GM12891 (cell line): ENCODE results near the gene DUS2.
"Not testable (repeated sequence)": the region's sequence is repeated elsewhere in the genome, so short reads cannot be mapped to it uniquely, and the experiment has no call there.

ENCODE experiments used
- DNase-seq: peaks from one replicate; pipeline ENCODE4 v3.0.0; 2011; ENCODE audit warnings: low spot score; ENCODE audit not compliant: insufficient read length
- FAIRE-seq: peaks from 2 replicates; lab custom pipeline; 2011; peaks lifted over from hg19 to GRCh38; lab: Jason Lieb, UNC
- PAX5 ChIP-seq: IDR thresholded peaks from 2 replicates; pipeline ENCODE4 v1.6.1; 2011; ENCODE audit warnings: low read length, moderate library complexity, mild to moderate bottlenecking; ENCODE audit not compliant: insufficient read depth, severe bottlenecking
- POLR2A ChIP-seq: IDR thresholded peaks from 2 replicates; pipeline ENCODE4 v1.6.1; 2011; ENCODE audit warnings: low read depth, low read length, control low read depth
- POLR2AphosphoS5 ChIP-seq: IDR thresholded peaks from 2 replicates; pipeline ENCODE4 v1.6.1; 2011; ENCODE audit warnings: low read depth, low read length, control low read depth
- POU2F2 ChIP-seq: IDR thresholded peaks from 2 replicates; pipeline ENCODE4 v1.6.1; 2011; ENCODE audit warnings: low read depth, mild to moderate bottlenecking, control low read depth, low read length, moderate library complexity
- SPI1 ChIP-seq: IDR thresholded peaks from 2 replicates; pipeline ENCODE4 v1.6.1; 2011; ENCODE audit warnings: low read depth, low read length, control low read depth
- TAF1 ChIP-seq: IDR thresholded peaks from 2 replicates; pipeline ENCODE4 v1.6.1; 2011; ENCODE audit warnings: low read depth, low read length, control low read depth

DUS2 gene

DNA sequence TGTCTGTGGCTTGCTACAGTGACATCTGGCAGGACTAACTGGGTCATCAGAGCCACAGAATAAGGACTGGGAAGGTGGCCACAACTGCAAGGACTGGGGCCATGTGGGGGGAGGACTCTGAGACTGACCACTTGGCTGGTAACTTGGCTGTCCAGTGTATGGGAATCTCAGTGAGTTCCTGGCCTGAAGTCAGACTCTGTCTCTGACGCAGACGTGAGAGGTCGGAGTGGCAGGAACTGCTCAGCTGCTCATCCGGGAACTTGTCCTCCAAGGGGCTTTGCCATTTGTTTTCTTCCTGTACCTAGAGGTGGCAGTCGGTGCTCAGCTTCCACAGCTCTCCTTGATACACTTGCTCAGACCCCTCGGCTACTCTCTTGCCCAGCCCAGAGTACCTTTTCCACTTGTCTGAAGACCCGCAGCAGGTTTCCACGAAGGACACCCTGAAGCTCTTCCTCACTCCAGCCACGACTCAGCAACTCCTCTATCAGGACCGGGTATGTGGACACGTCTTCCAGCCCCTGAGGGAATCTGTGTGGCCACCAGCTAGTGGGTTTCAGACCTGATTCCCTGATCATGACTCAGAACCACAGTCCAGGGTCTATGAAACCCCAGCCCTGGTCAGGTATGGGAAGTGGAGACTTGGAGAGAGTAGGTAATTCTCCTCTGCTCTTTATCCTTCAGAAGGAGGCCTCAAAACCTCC is 35.5 kb upstream of the DUS2 start:
- no peak for TF ChIP-seq SPI1
- TF ChIP-seq POU2F2 = no peak
- no peak for TF ChIP-seq TAF1
- TF ChIP-seq POLR2A = no peak
- no peak for TF ChIP-seq PAX5
- no peak for TF ChIP-seq POLR2AphosphoS5
- DNase-seq (no peak), FAIRE-seq (no peak)

DNA sequence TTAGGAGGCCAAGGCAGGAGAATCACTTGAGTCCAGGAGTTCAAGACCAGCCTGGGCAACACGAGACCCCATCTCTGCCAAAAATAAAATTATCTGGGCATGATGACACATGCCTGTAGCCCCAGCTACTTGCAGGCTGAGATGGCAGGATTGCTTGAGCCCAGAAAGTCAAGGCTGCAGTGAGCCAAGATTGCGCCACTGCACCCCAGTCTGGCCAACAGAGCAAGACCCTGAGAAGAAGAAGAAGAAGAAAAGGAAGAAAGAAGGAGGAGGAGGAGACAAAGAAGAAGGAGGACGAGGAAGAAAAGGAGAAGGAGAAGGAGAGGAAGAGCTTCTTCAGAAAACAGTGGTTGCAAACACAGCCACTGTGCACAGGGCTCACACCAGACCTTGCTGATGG is 34.4 kb upstream of the DUS2 start:
- DNase-seq (no peak), FAIRE-seq (no peak)
- TF ChIP-seq PAX5 (no peak), POLR2AphosphoS5 (no peak), POU2F2 (no peak), POLR2A (no peak), TAF1 (no peak), SPI1 (no peak)

DNA sequence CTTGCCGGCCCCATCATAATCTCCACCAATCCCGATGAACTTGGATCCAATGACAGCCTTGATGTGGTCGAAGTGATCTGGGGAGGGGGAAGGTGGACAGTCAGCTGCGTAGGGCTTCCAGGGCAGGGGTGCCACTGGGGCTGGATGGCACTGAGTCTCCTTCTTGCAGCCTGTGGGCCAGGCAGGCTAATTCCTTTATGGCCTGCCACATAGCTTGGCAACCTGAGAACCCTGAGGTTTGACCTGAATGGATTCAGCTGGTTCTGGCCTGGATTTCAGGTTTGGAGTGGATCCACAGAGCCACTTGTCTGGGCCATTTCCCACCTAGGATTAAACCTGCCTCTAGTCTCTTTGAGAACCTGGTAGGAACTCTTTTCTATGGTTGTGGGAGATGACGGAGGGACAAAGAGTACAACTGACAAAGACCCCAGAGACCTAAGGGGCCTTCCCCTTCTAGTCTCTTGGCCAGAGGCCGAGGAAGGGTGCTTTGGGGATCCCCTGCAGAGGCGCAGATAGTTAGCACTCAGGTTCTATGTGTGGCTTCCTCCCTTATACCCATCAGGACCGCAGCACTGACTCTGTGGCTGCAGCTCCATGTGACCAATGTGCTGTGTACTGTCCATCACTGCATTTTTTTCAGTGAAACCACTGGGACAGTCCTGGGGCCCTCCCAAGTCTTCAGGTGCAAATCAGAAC is 33.6 kb upstream of the DUS2 start:
- DNase-seq = no peak

DNA sequence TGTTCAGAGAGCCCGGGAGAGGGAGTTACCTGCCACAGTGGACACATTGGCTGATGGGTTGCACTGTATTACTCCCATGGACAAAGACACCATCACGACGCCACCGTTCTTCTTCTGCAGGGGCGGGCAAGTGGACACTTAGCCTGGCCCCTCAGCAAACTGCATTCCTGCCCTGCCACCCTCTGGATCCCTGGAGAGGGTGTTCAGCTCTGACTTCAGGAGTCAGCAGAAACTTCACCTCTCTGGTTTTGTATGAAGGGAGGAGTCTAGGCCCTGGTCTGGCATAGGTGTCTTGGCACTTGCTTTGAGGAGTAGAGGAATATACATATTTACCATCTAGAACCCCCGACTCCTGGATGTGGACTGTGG is 33.1 kb upstream of the DUS2 start:
- DNase-seq (no peak), FAIRE-seq (no peak)
- no peak for TF ChIP-seq PAX5
- TF ChIP-seq SPI1 = no peak

More for the DNA sequence above, 33.6 kb upstream of the DUS2 start:
- TF ChIP-seq POLR2AphosphoS5 (no peak), POU2F2 (no peak), SPI1 (peak; percentile 30; the same call in 1 of the 2 replicates), PAX5 (no peak), POLR2A (no peak), TAF1 (no peak)
- FAIRE-seq = no peak

DNA sequence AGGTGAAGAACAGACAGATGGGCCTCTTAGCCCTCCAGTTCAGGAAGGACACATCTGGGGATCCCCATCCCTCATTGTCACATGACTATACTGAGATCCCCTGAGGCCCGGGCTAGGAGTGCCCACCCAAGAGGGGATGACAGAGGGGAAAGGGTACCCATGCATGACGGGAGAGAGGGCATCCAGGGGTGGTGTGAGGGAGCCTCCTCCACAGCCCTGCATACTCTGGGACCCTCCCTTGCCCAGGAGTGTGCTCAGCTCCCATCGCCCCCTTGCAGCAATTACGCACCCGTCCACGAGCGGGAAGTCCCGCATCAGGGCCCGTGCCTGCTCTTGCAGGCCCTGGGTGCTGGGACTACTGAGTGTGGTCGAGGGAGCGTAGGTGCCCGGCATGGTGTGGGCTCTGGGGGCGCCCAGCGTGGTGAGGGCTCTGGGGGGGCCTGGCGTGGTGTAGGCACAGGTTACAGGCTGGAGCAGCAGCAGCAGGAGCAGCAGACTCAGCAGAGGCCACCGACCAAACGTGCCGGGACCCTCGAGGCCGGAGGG is 30.4 kb upstream of the DUS2 start:
- TF ChIP-seq TAF1 (no peak), PAX5 (no peak), SPI1 (no peak), POLR2AphosphoS5 (no peak), POLR2A (no peak), POU2F2 (no peak)
- FAIRE-seq (no peak), DNase-seq (no peak)

DNA sequence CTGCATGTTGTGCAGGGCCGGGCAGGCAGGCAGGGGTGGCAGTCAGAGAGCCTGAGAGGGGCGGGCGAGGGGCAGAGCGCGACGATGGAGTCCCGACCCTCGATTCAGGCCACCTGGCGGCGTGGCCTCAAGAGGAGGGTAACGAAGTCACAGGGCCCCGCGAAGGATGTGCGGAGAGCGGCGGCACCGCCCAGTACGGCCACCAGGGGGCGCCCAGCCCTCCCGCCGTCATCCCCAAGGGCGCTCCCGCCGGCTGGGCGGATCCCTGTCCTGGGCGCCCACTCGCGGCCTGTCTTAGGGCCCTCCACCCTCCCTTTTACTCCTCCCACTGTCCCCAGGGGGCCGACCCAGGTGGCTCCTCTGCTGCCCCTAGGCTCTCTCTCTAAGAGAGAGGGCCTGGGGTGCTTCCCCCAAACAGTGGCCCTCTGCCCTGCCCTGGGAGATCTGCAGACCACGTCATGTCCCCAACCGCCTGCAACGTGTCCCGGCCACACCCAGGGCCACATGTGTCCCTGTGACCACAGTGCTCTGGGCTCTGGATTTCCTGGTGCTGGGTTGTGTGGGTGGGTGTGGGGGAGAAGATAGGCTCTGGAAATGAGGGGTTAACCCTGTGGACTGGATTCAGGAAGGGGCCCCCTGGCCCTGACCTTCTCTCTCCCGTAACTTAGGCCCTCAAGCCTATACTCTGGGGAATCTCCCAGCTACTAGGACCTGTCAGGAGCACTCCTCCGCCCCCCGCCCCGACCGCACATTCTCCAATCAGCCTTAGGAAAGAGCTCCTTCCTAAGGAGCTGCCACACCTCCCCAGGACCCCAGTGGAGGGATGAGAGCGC is 29.7 kb upstream of the DUS2 start:
- DNase-seq (peak; percentile 85), FAIRE-seq (peak; percentile 86)
- TF ChIP-seq SPI1 (no peak), POLR2AphosphoS5 (no peak), POU2F2 (no peak), PAX5 (no peak), TAF1 (no peak), POLR2A (no peak)

DNA sequence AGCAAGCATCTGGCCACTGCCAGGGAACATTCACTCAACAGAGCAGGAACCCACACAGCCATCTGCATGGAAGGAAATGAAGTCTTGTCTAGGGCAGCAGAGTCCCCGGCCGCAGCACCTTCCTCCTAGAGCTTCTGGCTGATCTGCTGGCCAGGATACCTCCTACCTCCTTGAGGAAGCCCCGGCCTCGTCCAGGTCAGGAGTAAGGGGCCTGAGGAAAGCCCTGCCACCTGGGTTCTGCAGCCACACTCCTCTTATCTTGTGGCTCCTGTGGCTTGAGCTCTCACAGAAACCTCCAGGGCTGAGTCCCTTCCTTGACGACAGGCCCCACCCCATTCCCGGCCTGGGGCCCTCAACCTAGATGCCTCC is 29.1 kb upstream of the DUS2 start:
- DNase-seq = not testable (repeated sequence)
- FAIRE-seq = peak; percentile 67

DNA sequence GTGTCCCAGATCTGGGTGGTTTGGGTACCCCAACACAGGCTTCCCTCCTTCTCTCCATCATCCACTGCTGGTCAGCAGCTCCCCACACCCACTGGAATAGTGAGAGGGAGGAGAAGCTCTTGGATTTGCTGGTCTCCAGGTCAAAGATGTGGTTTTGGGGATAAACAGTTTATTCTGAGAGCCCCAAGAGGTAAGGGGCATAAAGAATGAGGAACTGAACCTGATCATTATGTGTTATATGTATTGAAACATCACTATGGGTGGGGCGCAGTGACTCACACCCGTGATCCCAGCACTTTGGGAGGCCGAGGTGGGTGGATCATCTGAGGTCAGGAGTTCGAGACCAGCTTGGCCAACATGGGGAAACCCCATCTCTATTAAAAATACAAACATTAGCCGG is 27.7 kb upstream of the DUS2 start:
- TF ChIP-seq SPI1 (peak; percentile 95), TAF1 (no peak)
- no peak for DNase-seq
- FAIRE-seq = no peak

DNA sequence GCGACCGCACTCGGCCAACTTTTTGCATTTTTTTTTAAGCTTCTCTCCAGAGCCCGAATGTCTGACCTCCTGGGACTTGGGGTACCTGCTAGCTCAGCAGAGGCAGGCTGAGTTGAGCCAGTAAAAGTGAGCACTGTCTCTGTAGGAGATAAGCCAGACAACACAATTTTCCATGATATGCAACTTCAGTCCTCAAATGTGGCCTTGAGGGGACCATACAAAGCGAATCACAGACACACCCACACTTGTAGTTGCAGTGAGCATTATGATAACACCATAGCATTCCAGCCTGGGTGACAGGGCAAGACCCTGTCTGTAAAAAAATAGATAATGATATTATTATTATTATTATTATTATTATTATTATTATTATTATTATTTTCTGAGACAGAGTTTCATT is 26.4 kb upstream of the DUS2 start:
- FAIRE-seq (no peak), DNase-seq (no peak)
- TF ChIP-seq POLR2AphosphoS5 (no peak), POLR2A (no peak), SPI1 (no peak), TAF1 (no peak), PAX5 (no peak), POU2F2 (no peak)

DNA sequence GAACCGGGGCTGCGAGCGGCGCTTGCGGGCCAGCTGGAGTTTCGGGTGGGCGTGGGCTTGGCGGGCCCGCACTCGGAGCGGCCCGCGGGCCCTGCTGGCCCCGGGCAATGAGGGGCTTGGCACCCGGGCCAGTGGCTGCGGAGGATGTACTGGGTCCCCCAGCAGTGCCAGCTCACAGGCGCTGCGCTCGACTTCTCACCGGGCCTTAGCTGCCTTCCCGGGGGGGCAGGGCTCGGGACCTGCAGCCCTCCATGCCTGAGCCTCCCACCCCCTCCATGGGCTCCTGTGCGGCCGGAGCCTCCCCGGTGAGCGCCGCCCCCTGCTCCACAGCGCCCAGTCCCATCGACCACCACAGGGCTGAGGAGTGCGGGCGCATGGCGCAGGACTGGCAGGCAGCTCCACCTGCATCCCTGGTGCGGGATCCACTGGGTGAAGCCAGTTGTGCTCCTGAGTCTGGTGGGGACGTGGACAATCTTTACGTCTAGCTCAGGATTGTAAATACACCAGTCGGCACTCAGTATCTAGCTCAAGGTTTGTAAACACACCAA is 24.8 kb upstream of the DUS2 start:
- FAIRE-seq, DNase-seq: not testable (repeated sequence)
